ENCODE results near the gene SMAD6. TPM values are rescaled to one million over a fixed set of nuclear protein-coding genes. Genes with fewer than 3 reads are reported as not detected.

The SMAD6 gene
- polyA plus RNA-seq, 1 of the 3 experiments (the other 2 are of a cell fraction): 4.5 TPM

- TF ChIP-seq FOXM1 (IDR thresholded peaks at IDR 0.05; ENCODE audit: low read depth): no peak; the same call in 1 of the 2 replicates
- TF ChIP-seq POLR2AphosphoS5 (IDR thresholded peaks at IDR 0.05; ENCODE audit: low read depth, low read length): no peak
- TF ChIP-seq REST (IDR thresholded peaks at IDR 0.05; ENCODE audit: low read depth, low read length): no peak
- peak; percentile 97 for TF ChIP-seq TEAD4 (IDR thresholded peaks at IDR 0.05; ENCODE audit: borderline replicate concordance, insufficient read depth)
- no peak for TF ChIP-seq RXRA (IDR thresholded peaks at IDR 0.05; ENCODE audit: borderline replicate concordance, low read depth)
- TF ChIP-seq FOSL2 (IDR thresholded peaks at IDR 0.05; ENCODE audit: borderline replicate concordance, low read depth): no peak
- TF ChIP-seq EP300 (IDR thresholded peaks at IDR 0.05; ENCODE audit: borderline replicate concordance in 1 of 2, low read depth in 1 of 2, low read length in 1 of 2): no peak
These were observed 72.2 kb downstream of the SMAD6 start (continued) for GRCh38 chr15:66774001-66774814.

GRCh38 chr15:66775127-66776105 is 73.4 kb downstream of the SMAD6 start:
- DNase-seq: peak; percentile 60
- Histone ChIP-seq H3K79me2 (ENCODE audit: insufficient read depth) (peaks cover 97% of the 10 kb centered on the region), H3K4me1 (ENCODE audit: control insufficient read depth in 1 of 2, insufficient read depth in 2 of 2, low read depth in 1 of 2, low read length in 1 of 2) (peaks cover 31 to 56% of the 10 kb centered on the region in 2 experiments), H2AFZ (ENCODE audit: low read depth) (no peak overlapping the region), H3K9ac (no peak overlapping the region), H3K4me3 (ENCODE audit: low read depth in 2 of 2, low read length in 1 of 2) (no peak overlapping the region), H4K20me1 (ENCODE audit: insufficient read depth) (0 out of 2 replicates have a peak, but pooled peaks cover 6% of the 10 kb centered on the region), H3K27me3 (ENCODE audit: insufficient read depth) (no peaks in the 10 kb centered on the region), H3F3A (replicated peaks; ENCODE audit: insufficient read depth) (peaks cover 42% of the 10 kb centered on the region), H3K4me2 (peak overlapping the region; percentile 10; the same call in 1 of the 2 replicates), H3K36me3 (replicated peaks in 1 of 2; ENCODE audit: control insufficient read depth in 1 of 2, insufficient read depth in 2 of 2, low read length in 1 of 2) (no peaks in the 10 kb centered on the region), H3K9me2 (no peaks in the 10 kb centered on the region), H3K9me3 (no peaks in the 10 kb centered on the region), H3K27ac (ENCODE audit: low read depth in 2 of 2, low read length in 1 of 2) (0 out of 4 replicates have a peak overlapping the region, but pooled peaks of 1 of the 2 experiments have one; percentile 13)
- no peak for TF ChIP-seq USF1 (IDR thresholded peaks at IDR 0.05; ENCODE audit: borderline replicate concordance, low read depth)
- TF ChIP-seq NFIC (IDR thresholded peaks at IDR 0.05; ENCODE audit: borderline replicate concordance): peak; percentile 55; the same call in 1 of the 2 replicates
- 86% methylated on average over 18 of the region's 18 CpGs for WGBS (ENCODE audit: low lambda C conversion rate)
- POLR2A ChIA-PET: no interaction called here
- CTCF ChIA-PET: interaction anchor here (0.7 to 6.8 kb wide), 25 partner anchors 9 to 209 kb away, joined by 3 to 84 read pairs (median 5); partner anchors contain the start of gene SMAD6

All from SK-N-SH (cell line).